A549 (cell line): ENCODE results near the gene WDR49. TPM values are rescaled to one million over a fixed set of nuclear protein-coding genes. Genes with fewer than 3 reads are reported as not detected.

Source experiments
- ATAC-seq, 2 experiments: fragments of 200-7000 bp in 1 of 2; fragments of >200 bp in 1 of 2; cut with Nextera tagmentation in 1 of 2; cut with Tn5 transposase in 1 of 2; 3 replicates each; pipeline versions ENCODE4 v1.8.0 to v1.9.1; 2018 to 2020; ENCODE audit warnings: mild to moderate bottlenecking in 1 of 2, moderate library complexity in 1 of 2
- CTCF ChIA-PET: fragments of 300-600 bp; sonication (Branson Sonifier 250); formaldehyde crosslinking; extraction: SDS; loops from one replicate; lab custom pipeline; 2021; ENCODE audit warnings: antibody characterized with exemption, inconsistent platforms; lab: Yijun Ruan, JAX
- POLR2A ChIA-PET: fragments of 350-600 bp; formaldehyde crosslinking; extraction: SDS; loops from one replicate; lab custom pipeline; 2021; ENCODE audit warnings: antibody characterized with exemption, inconsistent platforms; lab: Yijun Ruan, JAX
- DNase-seq, 2 experiments: peaks; one replicate each; pipeline versions ENCODE4 v3.0.0 to v3.0.0-alpha.2; 2011 to 2016; ENCODE audit warnings: low read depth in 1 of 2, low spot score in 1 of 2
- FAIRE-seq: peaks from 2 replicates; lab custom pipeline; 2011; peaks lifted over from hg19 to GRCh38; lab: Jason Lieb, UNC
- H3K27ac ChIP-seq, 2 experiments: fragments of >200 bp; sonication (Bioruptor Twin); formaldehyde crosslinking; 3 replicates each; pipeline ENCODE4 v1.5.1; 2016 to 2017
- H3K4me1 ChIP-seq: fragments of >200 bp; sonication (Bioruptor Twin); formaldehyde crosslinking; 3 replicates; pipeline ENCODE4 v1.6.1; 2016
- H3K4me2 ChIP-seq: fragments of >200 bp; sonication (Bioruptor Twin); formaldehyde crosslinking; 3 replicates; pipeline ENCODE4 v1.6.1; 2016
- H3K4me3 ChIP-seq: fragments of >200 bp; sonication (Bioruptor Twin); formaldehyde crosslinking; 3 replicates; pipeline ENCODE4 v1.5.1; 2016
- H3K9me3 ChIP-seq: fragments of >200 bp; sonication (Bioruptor Twin); formaldehyde crosslinking; 3 replicates; pipeline ENCODE4 v1.6.1; 2016
- BHLHE40 ChIP-seq: IDR thresholded peaks from 2 replicates; pipeline ENCODE4 v1.6.1; 2012; ENCODE audit warnings: low read depth, low read length, inconsistent platforms
- CBX8 ChIP-seq: fragments of 200-600 bp; sonication (generic); IDR thresholded peaks from 2 replicates; pipeline ENCODE4 v1.6.1; 2016
- CEBPB ChIP-seq, 2 experiments: fragments of >200 bp in 1 of 2; sonication (Bioruptor Twin) in 1 of 2; formaldehyde crosslinking in 1 of 2; IDR thresholded peaks; 2 replicates each; pipeline ENCODE4 v1.6.1; 2012 to 2016
- CHD2 ChIP-seq: fragments of 150-350 bp; IDR thresholded peaks from 2 replicates; pipeline ENCODE4 v1.6.1; 2014; ENCODE audit warnings: low read length; ENCODE audit not compliant: partially characterized antibody
- EHMT2 ChIP-seq: fragments of 200-600 bp; sonication (generic); IDR thresholded peaks from 2 replicates; pipeline ENCODE4 v1.6.1; 2016; ENCODE audit warnings: antibody characterized with exemption, low read depth, mild to moderate bottlenecking, moderate library complexity
- ESRRA ChIP-seq: fragments of 150-350 bp; IDR thresholded peaks from 2 replicates; pipeline ENCODE4 v1.6.1; 2014; ENCODE audit warnings: mild to moderate bottlenecking, low read length, borderline replicate concordance
- FOSB ChIP-seq: fragments of 250-450 bp; sonication (Bioruptor Pico); IDR thresholded peaks from 2 replicates; pipeline ENCODE4 v1.5.0; 2020; ENCODE audit warnings: mild to moderate bottlenecking, moderate library complexity
- HDAC2 ChIP-seq: fragments of 200-600 bp; sonication (generic); IDR thresholded peaks from 2 replicates; pipeline ENCODE4 v1.6.1; 2016
- HES2 ChIP-seq: fragments of >200 bp; sonication (Bioruptor Twin); formaldehyde crosslinking; IDR thresholded peaks from 2 replicates; pipeline ENCODE4 v1.6.1; 2016
- HEYL ChIP-seq: fragments of 250-450 bp; sonication (Bioruptor Pico); IDR thresholded peaks from 2 replicates; pipeline ENCODE4 v1.8.0; 2021; ENCODE audit warnings: mild to moderate bottlenecking, moderate library complexity
- HOXB13 ChIP-seq: fragments of 250-450 bp; sonication (Bioruptor Pico); IDR thresholded peaks from 2 replicates; pipeline ENCODE4 v1.5.0; 2020; ENCODE audit warnings: low read depth, mild to moderate bottlenecking, moderate library complexity
- JUN ChIP-seq, 2 experiments: fragments of >200 bp; sonication (Bioruptor Twin); formaldehyde crosslinking; IDR thresholded peaks; 2 replicates in 1 of 2; 3 replicates in 1 of 2; pipeline ENCODE4 v1.6.1; 2016 to 2017
- KDM1A ChIP-seq: fragments of 200-600 bp; sonication (generic); IDR thresholded peaks from 2 replicates; pipeline ENCODE4 v1.6.1; 2016; ENCODE audit warnings: low read depth, mild to moderate bottlenecking
- KDM5A ChIP-seq: fragments of 200-600 bp; sonication (generic); IDR thresholded peaks from 2 replicates; pipeline ENCODE4 v1.6.1; 2016; ENCODE audit warnings: antibody characterized with exemption, mild to moderate bottlenecking
- NFE2L2 ChIP-seq: fragments of 150-350 bp; conservative IDR thresholded peaks from 2 replicates; pipeline ENCODE4 v1.6.1; 2014; ENCODE audit warnings: low read length
- NPAS2 ChIP-seq: fragments of 250-450 bp; sonication (Bioruptor Pico); IDR thresholded peaks from 2 replicates; pipeline ENCODE4 v1.8.0; 2022; ENCODE audit warnings: mild to moderate bottlenecking, moderate library complexity, borderline replicate concordance
- PHF8 ChIP-seq: fragments of 200-600 bp; sonication (generic); IDR thresholded peaks from 2 replicates; pipeline ENCODE4 v1.6.1; 2016; ENCODE audit warnings: low read depth, mild to moderate bottlenecking, antibody characterized with exemption, moderate library complexity, borderline replicate concordance
- POLR2A ChIP-seq: IDR thresholded peaks from 2 replicates; pipeline ENCODE4 v1.6.1; 2012; ENCODE audit warnings: mild to moderate bottlenecking, low read length
- POLR2AphosphoS2 ChIP-seq: conservative IDR thresholded peaks from 2 replicates; pipeline ENCODE4 v1.6.1; 2012; ENCODE audit warnings: low read length, improper control_type of control experiment, inconsistent platforms
- RAD21 ChIP-seq, 2 experiments: fragments of >200 bp in 1 of 2; sonication (Bioruptor Twin) in 1 of 2; formaldehyde crosslinking in 1 of 2; IDR thresholded peaks in 1 of 2; conservative IDR thresholded peaks in 1 of 2; 2 replicates in 1 of 2; 3 replicates in 1 of 2; pipeline ENCODE4 v1.6.1; 2012 to 2018; ENCODE audit warnings: inconsistent platforms in 1 of 2
- RARB ChIP-seq: fragments of 250-450 bp; sonication (Bioruptor Pico); IDR thresholded peaks from 2 replicates; pipeline ENCODE4 v1.8.0; 2021; ENCODE audit warnings: mild to moderate bottlenecking, moderate library complexity
- REST ChIP-seq: fragments of 200-600 bp; sonication (generic); IDR thresholded peaks from 2 replicates; pipeline ENCODE4 v1.6.1; 2016; ENCODE audit warnings: antibody characterized with exemption, mild to moderate bottlenecking, moderate library complexity
- RFX5 ChIP-seq: fragments of 450-650 bp; IDR thresholded peaks from 2 replicates; pipeline ENCODE4 v1.7.1; 2014; ENCODE audit warnings: antibody characterized with exemption, mild to moderate bottlenecking, moderate library complexity
- ZC3H11A ChIP-seq: fragments of 450-650 bp; IDR thresholded peaks from 2 replicates; pipeline ENCODE4 v1.6.1; 2014; ENCODE audit warnings: antibody characterized with exemption, mild to moderate bottlenecking
- ZNF302 ChIP-seq: fragments of 250-450 bp; sonication (Bioruptor Pico); IDR thresholded peaks from 2 replicates; pipeline ENCODE4 v1.9.0; 2021; ENCODE audit warnings: inconsistent platforms, mild to moderate bottlenecking, moderate library complexity
- ZSCAN20 ChIP-seq: fragments of 250-450 bp; sonication (Bioruptor Pico); IDR thresholded peaks from 2 replicates; pipeline ENCODE4 v1.8.0; 2022; ENCODE audit warnings: mild to moderate bottlenecking, moderate library complexity
- WGBS: methylation state at CpG from one replicate; pipeline ENCODE4 v1.1.6; 2017; ENCODE audit errors: missing lambda C conversion rate; 5-methylcytosine and 5-hydroxymethylcytosine counted together
- polyA plus RNA-seq, 4 experiments: library from polyadenylated mRNA; depleted of rRNA in 3 of 4; stranded (reverse); fragments of >200 nt; fragmentation: RNase III in 1 of 4; extraction: RNeasy Plus Mini Kit Qiagen cat#74134 plus additional on column Dnase treatment in 1 of 4; gene quantifications; 2 replicates in 3 of 4; 3 replicates in 1 of 4; pipeline ENCODE4 v1.2.3, GENCODE V29; 2011 to 2017
- TF ChIP-seq, protein P1 (sequence below): fragments of 250-450 bp; sonication (Bioruptor Pico); IDR thresholded peaks from 2 replicates; pipeline ENCODE4 v1.5.0; 2021; ENCODE audit warnings: mild to moderate bottlenecking, moderate library complexity, borderline replicate concordance
- TF ChIP-seq, protein P2 (sequence below): fragments of 150-350 bp; IDR thresholded peaks from 2 replicates; pipeline ENCODE4 v1.6.1; 2014; ENCODE audit warnings: low read depth, mild to moderate bottlenecking, low read length
- TF ChIP-seq, protein P3 (sequence below): fragments of 450-650 bp; IDR thresholded peaks from 2 replicates; pipeline ENCODE4 v1.6.1; 2014; ENCODE audit warnings: antibody characterized with exemption

The WDR49 gene
- polyA plus RNA-seq, 2 of the 4 experiments (the other 2 are of a cell fraction) = not detected

- ChIA-PET POLR2A (no interaction called here), CTCF (no interaction called here)
- 43% methylated on average over 2 of the region's 2 CpGs for WGBS
- Histone ChIP-seq H3K4me1 (no peaks in the 10 kb centered on the region), H3K4me2 (no peak overlapping the region), H3K27ac (no peak overlapping the region), H3K4me3 (no peak overlapping the region), H3K9me3 (no peaks in the 10 kb centered on the region)
- no peak for TF ChIP-seq KDM1A
- no peak for TF ChIP-seq ESRRA
- no peak for TF ChIP-seq FOSB
- TF ChIP-seq, protein P1, sequence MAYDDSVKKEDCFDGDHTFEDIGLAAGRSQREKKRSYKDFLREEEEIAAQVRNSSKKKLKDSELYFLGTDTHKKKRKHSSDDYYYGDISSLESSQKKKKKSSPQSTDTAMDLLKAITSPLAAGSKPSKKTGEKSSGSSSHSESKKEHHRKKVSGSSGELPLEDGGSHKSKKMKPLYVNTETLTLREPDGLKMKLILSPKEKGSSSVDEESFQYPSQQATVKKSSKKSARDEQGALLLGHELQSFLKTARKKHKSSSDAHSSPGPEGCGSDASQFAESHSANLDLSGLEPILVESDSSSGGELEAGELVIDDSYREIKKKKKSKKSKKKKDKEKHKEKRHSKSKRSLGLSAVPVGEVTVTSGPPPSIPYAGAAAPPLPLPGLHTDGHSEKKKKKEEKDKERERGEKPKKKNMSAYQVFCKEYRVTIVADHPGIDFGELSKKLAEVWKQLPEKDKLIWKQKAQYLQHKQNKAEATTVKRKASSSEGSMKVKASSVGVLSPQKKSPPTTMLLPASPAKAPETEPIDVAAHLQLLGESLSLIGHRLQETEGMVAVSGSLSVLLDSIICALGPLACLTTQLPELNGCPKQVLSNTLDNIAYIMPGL = no peak
- TF ChIP-seq, protein P2, sequence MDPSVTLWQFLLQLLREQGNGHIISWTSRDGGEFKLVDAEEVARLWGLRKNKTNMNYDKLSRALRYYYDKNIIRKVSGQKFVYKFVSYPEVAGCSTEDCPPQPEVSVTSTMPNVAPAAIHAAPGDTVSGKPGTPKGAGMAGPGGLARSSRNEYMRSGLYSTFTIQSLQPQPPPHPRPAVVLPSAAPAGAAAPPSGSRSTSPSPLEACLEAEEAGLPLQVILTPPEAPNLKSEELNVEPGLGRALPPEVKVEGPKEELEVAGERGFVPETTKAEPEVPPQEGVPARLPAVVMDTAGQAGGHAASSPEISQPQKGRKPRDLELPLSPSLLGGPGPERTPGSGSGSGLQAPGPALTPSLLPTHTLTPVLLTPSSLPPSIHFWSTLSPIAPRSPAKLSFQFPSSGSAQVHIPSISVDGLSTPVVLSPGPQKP = no peak
- TF ChIP-seq RAD21 (conservative IDR thresholded peaks at IDR 0.05 in 1 of 2, IDR thresholded peaks at IDR 0.05 in 1 of 2) = no peak
- TF ChIP-seq JUN (IDR thresholded peaks at IDR 0.05) = no peak
- no peak for TF ChIP-seq ZC3H11A
- no peak for TF ChIP-seq CEBPB (IDR thresholded peaks at IDR 0.05)
- no peak for TF ChIP-seq HOXB13
- no peak for TF ChIP-seq RARB
- TF ChIP-seq HDAC2 = no peak
- TF ChIP-seq NFE2L2 = no peak
- TF ChIP-seq POLR2A = no peak
- no peak for TF ChIP-seq KDM5A
- no peak for TF ChIP-seq POLR2AphosphoS2
- TF ChIP-seq HEYL (CRISPR knock-in tag) = no peak
- TF ChIP-seq CHD2 = no peak
- TF ChIP-seq PHF8 = no peak
- TF ChIP-seq NPAS2 (CRISPR knock-in tag) = no peak
- no peak for ATAC-seq
- DNase-seq = no peak
- FAIRE-seq = no peak
Measured at GRCh38 chr3:167480748-167481147, 173.0 kb downstream of the WDR49 start.

DNA sequence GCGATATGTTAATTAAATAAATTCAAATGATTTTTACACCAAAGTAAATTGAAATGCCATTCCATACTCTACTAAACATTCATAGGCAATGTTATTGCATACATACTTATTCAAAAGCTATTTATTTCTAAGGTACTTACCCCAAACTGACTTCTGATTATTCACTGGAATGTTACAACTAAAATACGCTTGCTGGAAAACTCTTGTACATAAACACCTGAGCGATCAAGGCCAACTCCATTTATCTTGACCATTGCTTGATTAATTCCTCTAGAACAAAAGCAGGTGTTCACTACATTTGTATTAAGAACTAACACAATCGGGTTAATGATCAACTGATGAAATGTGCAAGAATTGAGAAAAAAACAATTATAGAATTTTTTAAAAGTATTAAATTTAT is 179.9 kb downstream of the WDR49 start, which contains the start of gene SERPINI2:
TSS of gene SERPINI2 (minus strand) at position 180 of the 400 bp plus-strand sequence. CDS start 2,208 bp downstream, outside the sequence.
- 46% methylated on average over 4 of the region's 4 CpGs for WGBS
- ATAC-seq = no peak
- TF ChIP-seq KDM5A (no peak), CBX8 (no peak), ZNF302 (CRISPR knock-in tag) (no peak), RFX5 (no peak), BHLHE40 (no peak), KDM1A (no peak), EHMT2 (no peak), REST (no peak), POLR2AphosphoS2 (no peak), HES2 (no peak), ZSCAN20 (CRISPR knock-in tag) (no peak)
- TF ChIP-seq, protein P3, sequence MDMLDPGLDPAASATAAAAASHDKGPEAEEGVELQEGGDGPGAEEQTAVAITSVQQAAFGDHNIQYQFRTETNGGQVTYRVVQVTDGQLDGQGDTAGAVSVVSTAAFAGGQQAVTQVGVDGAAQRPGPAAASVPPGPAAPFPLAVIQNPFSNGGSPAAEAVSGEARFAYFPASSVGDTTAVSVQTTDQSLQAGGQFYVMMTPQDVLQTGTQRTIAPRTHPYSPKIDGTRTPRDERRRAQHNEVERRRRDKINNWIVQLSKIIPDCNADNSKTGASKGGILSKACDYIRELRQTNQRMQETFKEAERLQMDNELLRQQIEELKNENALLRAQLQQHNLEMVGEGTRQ = no peak
- no peak within 1 kb of the TSS for H3K27ac ChIP-seq
- FAIRE-seq = no peak
- no peak within 1 kb of the TSS for H3K4me2 ChIP-seq
- H3K9me3 ChIP-seq = no peaks in the 10 kb centered on the region
- no peak within 1 kb of the TSS for H3K4me3 ChIP-seq
- H3K4me1 ChIP-seq = no peaks in the 10 kb centered on the region
- DNase-seq = no peak
- POLR2A ChIA-PET = no interaction called here
- CTCF ChIA-PET = no interaction called here
